HepG2 (cell line): ENCODE measurements around the gene SIRT5. TPM values are rescaled to one million over a fixed set of nuclear protein-coding genes. Genes with fewer than 3 reads are reported as not detected.
A peak's percentile ranks its signal among the peaks of the same experiment; 100 is the strongest.

Source experiments
- ATAC-seq: fragments of 200-7000 bp; cut with Tn5 transposase; 3 replicates; pipeline ENCODE4 v1.9.1; 2020; ENCODE audit warnings: mild to moderate bottlenecking, moderate library complexity
- BruUV-seq: library from RNA; stranded (reverse); fragments of 400-500 nt; replicated peaks from 2 replicates; lab custom pipeline; 2021; lab: Mats Ljungman, UMichigan
- CTCF ChIA-PET: fragments of 300-600 bp; formaldehyde crosslinking; extraction: SDS; loops from one replicate; lab custom pipeline; 2021; ENCODE audit warnings: low total read pairs, inconsistent platforms, low intra/inter-chr PET ratio; lab: Yijun Ruan, JAX
- POLR2A ChIA-PET: fragments of 350-600 bp; sonication (Branson Sonifier 250); formaldehyde crosslinking; loops from one replicate; lab custom pipeline; 2020; ENCODE audit warnings: antibody characterized with exemption, inconsistent platforms; lab: Yijun Ruan, JAX
- DNase-seq: peaks from one replicate; pipeline ENCODE4 v3.0.0-alpha.2; 2015; ENCODE audit warnings: low spot score
- FAIRE-seq: peaks from 3 replicates; lab custom pipeline; 2011; peaks lifted over from hg19 to GRCh38; lab: Jason Lieb, UNC
- H2AFZ ChIP-seq: one replicate; pipeline ENCODE4 v1.6.1; 2011; ENCODE audit warnings: low read length, inconsistent platforms
- H3K27ac ChIP-seq: fragments of 300-600 bp; 3 replicates; pipeline ENCODE4 v1.8.0; 2011; ENCODE audit warnings: mixed run types, mild to moderate bottlenecking, mixed read lengths, low read length, inconsistent platforms; ENCODE audit not compliant: insufficient read depth; ENCODE audit errors: extremely low read length
- H3K27me3 ChIP-seq, 2 experiments: fragments of 200-600 bp in 1 of 2; 2 replicates in 1 of 2; 3 replicates in 1 of 2; pipeline versions ENCODE4 v1.6.0 to v1.8.0; 2011; ENCODE audit warnings: low read length in 2 of 2, mild to moderate bottlenecking in 2 of 2, moderate library complexity in 2 of 2, inconsistent platforms in 1 of 2; ENCODE audit not compliant: insufficient read depth in 2 of 2, control insufficient read depth in 1 of 2
- H3K36me3 ChIP-seq, 2 experiments: fragments of 200-600 bp in 1 of 2; replicated peaks in 1 of 2; 2 replicates in 1 of 2; 3 replicates in 1 of 2; pipeline versions ENCODE4 v1.5.1 to v1.8.0; 2011; ENCODE audit warnings: low read length in 2 of 2, inconsistent platforms in 1 of 2; ENCODE audit not compliant: insufficient read depth in 2 of 2, control insufficient read depth in 1 of 2
- H3K4me1 ChIP-seq: 2 replicates; pipeline ENCODE4 v1.5.1; 2012; ENCODE audit warnings: low read length, inconsistent platforms; ENCODE audit not compliant: insufficient read depth
- H3K4me2 ChIP-seq: 2 replicates; pipeline ENCODE4 v1.6.0; 2011; ENCODE audit warnings: low read depth, low read length, inconsistent platforms
- H3K4me3 ChIP-seq, 3 experiments: fragments of 200-600 bp in 1 of 3; sonication (generic), shearing (Covaris generic) in 1 of 3; replicated peaks in 1 of 3; 2 replicates each; pipeline ENCODE4 v1.5.1; 2011 to 2016; ENCODE audit warnings: low read length in 3 of 3, inconsistent platforms in 2 of 3, low read depth in 2 of 3, mild to moderate bottlenecking in 2 of 3, control low read depth in 1 of 3, mixed read lengths in 1 of 3; ENCODE audit not compliant: insufficient read depth in 1 of 3
- H3K79me2 ChIP-seq: one replicate; pipeline ENCODE4 v1.6.1; 2011; ENCODE audit warnings: low read length, inconsistent platforms; ENCODE audit not compliant: insufficient read depth
- H3K9ac ChIP-seq: 2 replicates; pipeline ENCODE4 v1.6.0; 2011; ENCODE audit warnings: mild to moderate bottlenecking, low read depth, low read length, inconsistent platforms; ENCODE audit not compliant: insufficient read depth
- H3K9me3 ChIP-seq: 2 replicates; pipeline ENCODE4 v1.5.1; 2012; ENCODE audit warnings: mild to moderate bottlenecking, low read length
- H4K20me1 ChIP-seq: 2 replicates; pipeline ENCODE4 v1.6.0; 2011; ENCODE audit warnings: inconsistent platforms, mild to moderate bottlenecking, low read length, moderate library complexity; ENCODE audit not compliant: insufficient read depth
- ATF7 ChIP-seq, 2 experiments: fragments of 450-650 bp in 1 of 2; sonication (generic) in 1 of 2; formaldehyde crosslinking in 1 of 2; IDR thresholded peaks; 2 replicates each; pipeline versions ENCODE4 v1.4.0 to v1.6.1; 2016 to 2020; ENCODE audit warnings: antibody characterized with exemption in 1 of 2, mild to moderate bottlenecking in 1 of 2, missing genetic modification reagents in 1 of 2
- MED1 ChIP-seq: sonication (generic); formaldehyde crosslinking; IDR thresholded peaks from 2 replicates; pipeline ENCODE4 v1.4.0; 2020; ENCODE audit warnings: missing genetic modification reagents
- MED8 ChIP-seq: sonication (generic); formaldehyde crosslinking; IDR thresholded peaks from 2 replicates; pipeline ENCODE4 v1.8.1; 2023; ENCODE audit warnings: mild to moderate bottlenecking, missing genetic modification reagents; ENCODE audit not compliant: insufficient replicate concordance
- RORA ChIP-seq: sonication (generic); formaldehyde crosslinking; IDR thresholded peaks from 2 replicates; pipeline ENCODE4 v1.5.0; 2020; ENCODE audit warnings: mild to moderate bottlenecking, missing genetic modification reagents, moderate library complexity
- TBX3 ChIP-seq: fragments of 450-650 bp; IDR thresholded peaks from 2 replicates; pipeline ENCODE4 v1.6.1; 2017; ENCODE audit warnings: antibody characterized with exemption, mild to moderate bottlenecking, inconsistent platforms, borderline replicate concordance
- ZFP62 ChIP-seq: sonication (generic); formaldehyde crosslinking; IDR thresholded peaks from 2 replicates; pipeline ENCODE4 v1.4.0; 2020; ENCODE audit warnings: missing genetic modification reagents
- ZNF256 ChIP-seq: sonication (generic); formaldehyde crosslinking; conservative IDR thresholded peaks from 2 replicates; pipeline ENCODE4 v1.4.0; 2020; ENCODE audit warnings: missing genetic modification reagents
- ZNF570 ChIP-seq: sonication (generic); formaldehyde crosslinking; IDR thresholded peaks from 2 replicates; pipeline ENCODE4 v1.4.0; 2020; ENCODE audit warnings: mild to moderate bottlenecking, missing genetic modification reagents, borderline replicate concordance
- ZNF710 ChIP-seq: sonication (generic); formaldehyde crosslinking; IDR thresholded peaks from 2 replicates; pipeline ENCODE4 v1.5.0; 2020; ENCODE audit warnings: mild to moderate bottlenecking, missing genetic modification reagents, borderline replicate concordance
- WGBS: methylation state at CpG from one replicate; pipeline ENCODE4 v1.1.6; 2017; ENCODE audit warnings: low lambda C conversion rate; 5-methylcytosine and 5-hydroxymethylcytosine counted together
- in situ Hi-C: cut with HindIII; loops from 2 replicates; pipeline ENCODE4 v1.10.0; 2017; ENCODE audit warnings: low pct_unique_long_range_greater_than_20kb; ENCODE audit not compliant: extremely low pct_ligation_motif_present
- intact Hi-C: fragments of 100-400 bp; cut with micrococcal nuclease; formaldehyde crosslinking; loops from one replicate; pipeline ENCODE4 v1.10.0; 2022; ENCODE audit not compliant: unreplicated experiment
- polyA plus RNA-seq, 8 experiments: library from polyadenylated mRNA; depleted of rRNA in 3 of 8; stranded (reverse) in 7 of 8; unstranded in 1 of 8; fragments of >200 nt; fragmentation: Illumina TruSeq in 4 of 8; extraction: Trizol in 4 of 8; gene quantifications; 2 replicates each; pipeline versions ENCODE4 v1.2.1 to v1.2.3, GENCODE V29; 2011 to 2016; ENCODE audit warnings: low read depth in 4 of 8, missing spikeins in 1 of 8, mixed read lengths in 1 of 8; ENCODE audit not compliant: insufficient read depth in 1 of 8
- total RNA-seq, 5 experiments: library from RNA; depleted of rRNA; stranded (reverse); fragments of >200 nt; fragmentation: Illumina TruSeq; extraction: Trizol; gene quantifications; 2 replicates each; pipeline ENCODE4 v1.2.3, GENCODE V29; 2016; ENCODE audit warnings: low read depth in 1 of 5

SIRT5 gene
- total and polyA plus RNA-seq, 2 of the 13 experiments (the other 11 are each of a cell fraction or from before 2014, with no cell fraction given) = 14.1 to 16.6 TPM

GRCh38 chr6:13528232-13528631 lies 46.2 kb upstream of the SIRT5 start:
- CTCF ChIA-PET = no interaction called here
- in situ Hi-C loops = loop anchor here (25.0 kb wide), 2 partner anchors 341 to 616 kb away; no protein-coding TSS in a partner anchor

More at GRCh38 chr6:13528232-13528631, 46.2 kb upstream of the SIRT5 start:
- WGBS = 17% methylated on average over 3 of the region's 3 CpGs
- no peak overlapping the region for H3K9ac ChIP-seq
- intact Hi-C loops = no loop called here
- TF ChIP-seq MED1 (CRISPR knock-in tag) (no peak), MED8 (CRISPR knock-in tag) (no peak), ZFP62 (CRISPR knock-in tag) (no peak), RORA (CRISPR knock-in tag) (no peak), ATF7 (IDR thresholded peaks at IDR 0.05) (peak; percentile 30; the same call in 1 of the 2 replicates), ATF7 (CRISPR knock-in tag; IDR thresholded peaks at IDR 0.05) (no peak), ZNF570 (CRISPR knock-in tag) (no peak), ZNF256 (CRISPR knock-in tag) (no peak), TBX3 (no peak), ZNF710 (CRISPR knock-in tag) (no peak)
- TF ChIP-seq, all 625 proteins: peak for 1
- ATAC-seq (no peak), DNase-seq (no peak), FAIRE-seq (no peak)
- no TSS peak for BruUV-seq
- no peaks in the 10 kb centered on the region for H3K36me3 ChIP-seq
- H3K27me3 ChIP-seq = peaks cover 2 to 26% of the 10 kb centered on the region in 2 experiments; a peak in 3 of 5 replicates
- no peak overlapping the region for H2AFZ ChIP-seq
- POLR2A ChIA-PET = no interaction called here
- no peaks in the 10 kb centered on the region for H3K79me2 ChIP-seq
- H3K9me3 ChIP-seq = no peaks in the 10 kb centered on the region
- H3K4me1 ChIP-seq = peaks cover 14% of the 10 kb centered on the region; the same call in 1 of the 2 replicates
- H3K4me3 ChIP-seq = no peak overlapping the region
- no peak overlapping the region for H3K27ac ChIP-seq
- no peaks in the 10 kb centered on the region for H4K20me1 ChIP-seq
- no peak overlapping the region for H3K4me2 ChIP-seq
